Urinary bladder (tissue), 4 donors: Measurements from ENCODE around the gene RHEB. TPM values are rescaled to one million over a fixed set of nuclear protein-coding genes. Genes with fewer than 3 reads are reported as not detected.

Experiments used
- DNase-seq: peaks from one replicate; pipeline ENCODE4 v3.0.0-alpha.2; 2015; ENCODE audit errors: extremely low spot score
- H3K27ac ChIP-seq: one replicate; pipeline ENCODE4 v1.5.1; 2013; ENCODE audit warnings: low read depth, mild to moderate bottlenecking, moderate library complexity
- H3K36me3 ChIP-seq: one replicate; pipeline ENCODE4 v1.6.1; 2013; ENCODE audit warnings: mild to moderate bottlenecking, moderate library complexity; ENCODE audit not compliant: insufficient read depth
- H3K4me1 ChIP-seq: one replicate; pipeline ENCODE4 v1.6.1; 2013; ENCODE audit warnings: mild to moderate bottlenecking, moderate library complexity; ENCODE audit not compliant: insufficient read depth
- H3K4me3 ChIP-seq: one replicate; pipeline ENCODE4 v1.5.1; 2013; ENCODE audit warnings: low read depth, low read length
- WGBS: extraction: QIAGEN DNeasy Blood & Tissue Kit; methylation state at CpG from one replicate; pipeline ENCODE4 v1.1.7; 2013; 5-methylcytosine and 5-hydroxymethylcytosine counted together
- polyA plus RNA-seq: library from polyadenylated mRNA; stranded (reverse); fragments of 200-250 nt; gene quantifications from one replicate; pipeline ENCODE4 v1.2.3, GENCODE V29; 2013
- total RNA-seq: library from RNA; depleted of rRNA; stranded (reverse); fragments of >200 nt; gene quantifications from one replicate; pipeline ENCODE4 v1.2.3, GENCODE V29; 2014
- donor health status: healthy with polysubstance abuse.
- donor health status: healthy.

RHEB gene
- total and polyA plus RNA-seq, 2 donors, result 109 TPM

- no peak overlapping the region for H3K27ac ChIP-seq
- H3K4me3 ChIP-seq, result no peak overlapping the region
- no peak for DNase-seq
Observed at GRCh38 chr7:151505433-151505832, 14.3 kb downstream of the RHEB start.

GRCh38 chr7:151504715-151505326 is 14.9 kb downstream of the RHEB start:
- no peaks in the 10 kb centered on the region for H3K36me3 ChIP-seq
- no peak overlapping the region for H3K4me3 ChIP-seq
- H3K4me1 ChIP-seq, result no peaks in the 10 kb centered on the region
- peak overlapping the region; percentile 58 for H3K27ac ChIP-seq
- DNase-seq, result no peak
- 75% methylated on average over 4 of the region's 4 CpGs for WGBS

More at GRCh38 chr7:151505433-151505832, 14.3 kb downstream of the RHEB start:
- Histone ChIP-seq H3K4me1 (no peaks in the 10 kb centered on the region), H3K36me3 (no peaks in the 10 kb centered on the region)
- 88% methylated on average over 2 of the region's 2 CpGs for WGBS

GRCh38 chr7:151503902-151504714 is 15.6 kb downstream of the RHEB start:
- Histone ChIP-seq H3K27ac (peak overlapping the region; percentile 58), H3K36me3 (no peaks in the 10 kb centered on the region), H3K4me3 (no peak overlapping the region), H3K4me1 (no peaks in the 10 kb centered on the region)
- DNase-seq, result no peak
- 71% methylated on average over 7 of the region's 7 CpGs for WGBS

- no peaks in the 10 kb centered on the region for H3K4me1 ChIP-seq
- H3K36me3 ChIP-seq, result no peaks in the 10 kb centered on the region
- WGBS, result 99% methylated on average over 15 of the region's 15 CpGs
- H3K4me3 ChIP-seq, result no peak overlapping the region
- DNase-seq, result no peak
- no peak overlapping the region for H3K27ac ChIP-seq
Observed at GRCh38 chr7:151501676-151502075, 18.0 kb downstream of the RHEB start.

GRCh38 chr7:151498495-151498894 is 21.2 kb downstream of the RHEB start:
- no peak for DNase-seq
- Histone ChIP-seq H3K36me3 (no peaks in the 10 kb centered on the region), H3K27ac (no peak overlapping the region), H3K4me1 (peaks cover 3% of the 10 kb centered on the region), H3K4me3 (no peak overlapping the region)
- 69% methylated on average over 5 of the region's 5 CpGs for WGBS

GRCh38 chr7:151497306-151497871 is 22.3 kb downstream of the RHEB start:
- Histone ChIP-seq H3K36me3 (no peaks in the 10 kb centered on the region), H3K4me1 (peaks cover 3% of the 10 kb centered on the region), H3K4me3 (no peak overlapping the region), H3K27ac (no peak overlapping the region)
- no peak for DNase-seq
- 87% methylated on average over 10 of the region's 10 CpGs for WGBS

- no peak overlapping the region for H3K4me3 ChIP-seq
- peaks cover 3% of the 10 kb centered on the region for H3K4me1 ChIP-seq
- no peak overlapping the region for H3K27ac ChIP-seq
- no peak for DNase-seq
- 97% methylated on average over 2 of the region's 2 CpGs for WGBS
- H3K36me3 ChIP-seq, result no peaks in the 10 kb centered on the region
Observed at GRCh38 chr7:151495360-151495759, 24.3 kb downstream of the RHEB start.

- no peak for DNase-seq
- Histone ChIP-seq H3K4me1 (peaks cover 3% of the 10 kb centered on the region), H3K4me3 (no peak overlapping the region), H3K36me3 (no peaks in the 10 kb centered on the region), H3K27ac (peak overlapping the region; percentile 10)
- WGBS, result 58% methylated on average over 13 of the region's 13 CpGs
Observed at GRCh38 chr7:151494298-151495284, 25.1 kb downstream of the RHEB start.

- Histone ChIP-seq H3K4me1 (peaks cover 4% of the 10 kb centered on the region), H3K27ac (no peak overlapping the region)
- WGBS, result 96% methylated on average over 8 of the region's 8 CpGs
Observed at GRCh38 chr7:151493083-151493482, 26.6 kb downstream of the RHEB start.

GRCh38 chr7:151491859-151492258 is 27.8 kb downstream of the RHEB start:
- Histone ChIP-seq H3K36me3 (peaks cover 1% of the 10 kb centered on the region), H3K4me1 (peaks cover 4% of the 10 kb centered on the region), H3K4me3 (no peak overlapping the region), H3K27ac (no peak overlapping the region)
- no peak for DNase-seq
- 85% methylated on average over 3 of the region's 3 CpGs for WGBS

More at GRCh38 chr7:151493083-151493482, 26.6 kb downstream of the RHEB start:
- Histone ChIP-seq H3K4me3 (no peak overlapping the region), H3K36me3 (no peaks in the 10 kb centered on the region)
- no peak for DNase-seq

- Histone ChIP-seq H3K4me1 (peaks cover 4% of the 10 kb centered on the region), H3K36me3 (peaks cover 3% of the 10 kb centered on the region), H3K27ac (no peak overlapping the region), H3K4me3 (no peak overlapping the region)
- DNase-seq, result no peak
- WGBS, result 77% methylated on average over 4 of the region's 4 CpGs
Observed at GRCh38 chr7:151490456-151491105, 29.1 kb downstream of the RHEB start.

- Histone ChIP-seq H3K36me3 (peaks cover 3% of the 10 kb centered on the region), H3K4me3 (no peak overlapping the region), H3K4me1 (peaks cover 4% of the 10 kb centered on the region), H3K27ac (peak overlapping the region; percentile 38)
- DNase-seq, result no peak
- WGBS, result 74% methylated on average over 2 of the region's 2 CpGs
Observed at GRCh38 chr7:151489498-151489897, 30.2 kb downstream of the RHEB start.

- peaks cover 3% of the 10 kb centered on the region for H3K36me3 ChIP-seq
- DNase-seq, result no peak
- H3K27ac ChIP-seq, result no peak overlapping the region
- peaks cover 1% of the 10 kb centered on the region for H3K4me1 ChIP-seq
- no peak overlapping the region for H3K4me3 ChIP-seq
Observed at GRCh38 chr7:151488096-151488495, 31.6 kb downstream of the RHEB start.
